Cerebellar nuclear complex (tissue), 1 donor: ENCODE data around the gene SHB.
"Not testable (repeated sequence)": the region's sequence is repeated elsewhere in the genome, so short reads cannot be mapped to it uniquely, and the experiment has no call there.

Source experiments
- DNase-seq, 2 experiments: peaks; one replicate each; lab custom pipeline; 2025; lab: John Stamatoyannopoulos, UW

The SHB gene

GRCh38 chr9:37969558-37970300 is 99.3 kb downstream of the SHB start:
- no peak for DNase-seq

- DNase-seq, result no peak
Observed at GRCh38 chr9:37969130-37969529, 99.9 kb downstream of the SHB start.

GRCh38 chr9:37968228-37968701 is 100.8 kb downstream of the SHB start:
- DNase-seq, result no peak

- no peak for DNase-seq
Observed at GRCh38 chr9:37967761-37968080, 101.3 kb downstream of the SHB start.

- DNase-seq, result no peak
Observed at GRCh38 chr9:37967014-37967760, 101.8 kb downstream of the SHB start.

- DNase-seq, result no peak
Observed at GRCh38 chr9:37966412-37967013, 102.5 kb downstream of the SHB start.

GRCh38 chr9:37965676-37966345 is 103.2 kb downstream of the SHB start:
- not testable (repeated sequence) for DNase-seq

GRCh38 chr9:37965116-37965515 is 103.9 kb downstream of the SHB start:
- DNase-seq, result no peak

GRCh38 chr9:37964740-37965081 is 104.3 kb downstream of the SHB start:
- DNase-seq, result no peak

- DNase-seq, result no peak
Observed at GRCh38 chr9:37963936-37964739, 104.9 kb downstream of the SHB start.

GRCh38 chr9:37961351-37961750 is 107.7 kb downstream of the SHB start:
- no peak for DNase-seq

GRCh38 chr9:37960631-37961030 is 108.4 kb downstream of the SHB start:
- no peak for DNase-seq

- DNase-seq, result no peak
Observed at GRCh38 chr9:37959976-37960375, 109.1 kb downstream of the SHB start.

GRCh38 chr9:37958154-37958553 is 110.9 kb downstream of the SHB start:
- no peak for DNase-seq

- DNase-seq, result no peak
Observed at GRCh38 chr9:37957664-37957953, 111.4 kb downstream of the SHB start.

GRCh38 chr9:37956904-37957663 is 111.9 kb downstream of the SHB start:
- DNase-seq, result no peak

GRCh38 chr9:37956423-37956820 is 112.6 kb downstream of the SHB start:
- DNase-seq, result no peak

- DNase-seq, result no peak
Observed at GRCh38 chr9:37955781-37956422, 113.1 kb downstream of the SHB start.

- no peak for DNase-seq
Observed at GRCh38 chr9:37954581-37954981, 114.4 kb downstream of the SHB start.

GRCh38 chr9:37953775-37954437 is 115.1 kb downstream of the SHB start:
- no peak for DNase-seq
